22Rv1 (cell line): Measurements from ENCODE around the gene ADAMTS17.

Experiments
- H3K27ac ChIP-seq: fragments of 450-650 bp; 2 replicates; pipeline ENCODE4 v1.5.1; 2017
- ZFX ChIP-seq: fragments of 450-650 bp; IDR thresholded peaks from 2 replicates; pipeline ENCODE4 v1.6.1; 2017; ENCODE audit warnings: antibody characterized with exemption, borderline replicate concordance
- TF ChIP-seq, protein P1 (sequence below): fragments of 450-650 bp; IDR thresholded peaks from 2 replicates; pipeline ENCODE4 v1.5.1; 2017; ENCODE audit warnings: mild to moderate bottlenecking

Gene ADAMTS17

DNA sequence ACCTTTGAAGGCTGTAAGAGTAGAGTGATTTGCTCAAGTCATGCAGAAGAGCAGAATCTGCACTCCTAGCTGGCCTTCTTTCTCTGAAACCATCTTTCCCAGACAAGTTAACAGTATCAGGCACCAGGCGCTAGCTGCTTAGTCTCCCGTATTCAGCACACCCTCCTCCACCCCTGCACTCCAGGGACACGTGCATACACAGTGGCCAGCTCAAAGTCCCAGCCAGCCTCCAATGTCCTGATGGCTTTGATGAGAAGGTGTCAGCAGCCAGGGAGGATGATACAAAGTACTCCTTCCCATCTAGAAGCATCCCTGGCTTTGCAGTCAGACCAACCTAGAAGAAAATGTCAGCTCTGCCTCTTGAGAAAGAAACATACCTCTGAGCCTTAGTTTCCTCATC lies 177.8 kb downstream of the ADAMTS17 start:
- H3K27ac ChIP-seq = no peak overlapping the region
- TF ChIP-seq ZFX = no peak
- TF ChIP-seq, protein P1, sequence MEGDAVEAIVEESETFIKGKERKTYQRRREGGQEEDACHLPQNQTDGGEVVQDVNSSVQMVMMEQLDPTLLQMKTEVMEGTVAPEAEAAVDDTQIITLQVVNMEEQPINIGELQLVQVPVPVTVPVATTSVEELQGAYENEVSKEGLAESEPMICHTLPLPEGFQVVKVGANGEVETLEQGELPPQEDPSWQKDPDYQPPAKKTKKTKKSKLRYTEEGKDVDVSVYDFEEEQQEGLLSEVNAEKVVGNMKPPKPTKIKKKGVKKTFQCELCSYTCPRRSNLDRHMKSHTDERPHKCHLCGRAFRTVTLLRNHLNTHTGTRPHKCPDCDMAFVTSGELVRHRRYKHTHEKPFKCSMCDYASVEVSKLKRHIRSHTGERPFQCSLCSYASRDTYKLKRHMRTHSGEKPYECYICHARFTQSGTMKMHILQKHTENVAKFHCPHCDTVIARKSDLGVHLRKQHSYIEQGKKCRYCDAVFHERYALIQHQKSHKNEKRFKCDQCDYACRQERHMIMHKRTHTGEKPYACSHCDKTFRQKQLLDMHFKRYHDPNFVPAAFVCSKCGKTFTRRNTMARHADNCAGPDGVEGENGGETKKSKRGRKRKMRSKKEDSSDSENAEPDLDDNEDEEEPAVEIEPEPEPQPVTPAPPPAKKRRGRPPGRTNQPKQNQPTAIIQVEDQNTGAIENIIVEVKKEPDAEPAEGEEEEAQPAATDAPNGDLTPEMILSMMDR = no peak

DNA sequence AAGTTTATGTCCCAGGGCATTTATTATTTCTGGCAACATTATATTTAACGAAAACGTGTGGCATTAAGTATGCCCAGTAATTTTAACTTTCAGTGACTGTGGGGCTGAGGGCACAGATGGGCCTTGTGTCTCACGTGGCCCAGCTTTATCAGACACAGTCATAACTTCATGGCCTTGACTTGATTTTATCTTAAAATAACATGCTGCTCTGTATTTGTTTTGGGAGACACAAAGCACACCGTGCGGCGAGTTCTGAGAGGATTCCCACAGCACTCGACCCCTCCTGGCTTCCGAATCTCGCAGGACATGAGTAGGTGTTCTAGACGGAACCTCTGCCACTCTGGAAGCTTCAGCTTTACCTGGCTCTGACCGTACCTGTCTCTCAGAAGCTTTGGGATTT lies 180.8 kb downstream of the ADAMTS17 start:
- H3K27ac ChIP-seq = no peak overlapping the region
- TF ChIP-seq, protein P1 = no peak
- no peak for TF ChIP-seq ZFX

DNA sequence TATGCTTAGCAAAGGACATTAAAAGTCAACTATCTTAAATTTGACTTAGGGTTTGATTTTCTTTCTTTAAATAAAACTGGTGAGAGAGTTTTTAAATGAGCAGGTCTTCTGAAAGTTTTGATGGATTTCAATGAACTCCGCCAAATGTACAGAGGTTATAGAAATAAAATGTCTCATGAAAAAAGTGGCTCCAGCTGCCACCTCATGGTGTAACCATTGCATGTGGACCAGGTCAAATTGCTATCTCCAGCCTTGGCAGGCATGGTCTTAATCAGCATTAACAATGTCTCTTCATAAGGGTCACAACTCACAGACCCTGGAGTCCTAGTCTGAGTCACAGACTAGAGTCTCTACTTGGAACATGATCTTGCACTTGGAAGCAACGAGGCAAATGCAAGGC lies 182.3 kb downstream of the ADAMTS17 start:
- TF ChIP-seq ZFX = no peak
- TF ChIP-seq, protein P1 = no peak
- H3K27ac ChIP-seq = no peak overlapping the region

GRCh38 chr15:100158356-100158755 lies 183.4 kb downstream of the ADAMTS17 start:
- TF ChIP-seq, protein P1 = no peak
- no peak for TF ChIP-seq ZFX
- H3K27ac ChIP-seq = no peak overlapping the region

DNA sequence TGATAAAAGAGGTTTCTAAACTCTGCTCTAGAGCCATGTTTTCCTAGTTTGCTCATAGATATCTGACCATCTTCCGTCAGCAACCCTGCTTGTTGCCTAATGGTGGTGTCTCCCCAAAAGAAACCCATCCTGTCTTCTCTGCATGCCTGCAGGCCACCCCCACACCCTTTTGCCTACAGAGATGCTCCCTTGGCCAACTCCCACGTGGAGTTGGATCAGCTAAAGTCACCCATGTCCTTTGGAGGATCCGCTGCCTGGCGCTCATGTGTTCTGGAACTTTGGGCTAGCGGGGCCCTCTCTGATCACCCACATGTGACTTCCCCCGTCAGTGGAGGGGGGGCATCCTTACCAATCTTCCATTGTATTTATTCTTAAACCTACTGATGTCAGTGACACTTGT lies 185.6 kb downstream of the ADAMTS17 start:
- H3K27ac ChIP-seq = no peak overlapping the region
- TF ChIP-seq, protein P1 = no peak
- TF ChIP-seq ZFX = no peak

- TF ChIP-seq, protein P1 = no peak
- no peak for TF ChIP-seq ZFX
- H3K27ac ChIP-seq = no peak overlapping the region
These were observed 187.4 kb downstream of the ADAMTS17 start for GRCh38 chr15:100154338-100154737.

DNA sequence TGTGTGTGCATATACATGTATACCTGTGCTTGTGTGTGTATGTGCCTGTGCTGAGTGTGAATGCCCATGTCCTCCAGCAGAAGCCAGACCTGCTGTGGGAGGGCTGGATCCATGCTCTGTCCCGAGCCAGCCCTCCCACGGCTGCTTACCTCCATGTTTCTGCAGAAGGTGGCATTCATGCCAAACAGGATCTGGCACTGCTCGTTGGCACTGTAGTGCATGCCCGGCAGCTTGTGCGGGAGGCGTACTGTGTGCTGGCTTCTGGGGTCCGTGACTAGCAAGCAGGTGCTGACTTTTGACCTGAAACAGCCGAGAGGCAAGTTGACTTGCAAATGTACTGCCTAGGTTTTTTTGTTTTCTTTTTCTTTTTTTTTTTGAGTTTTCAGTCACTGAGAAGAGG lies 189.3 kb downstream of the ADAMTS17 start:
- no peak overlapping the region for H3K27ac ChIP-seq
- TF ChIP-seq ZFX = no peak
- TF ChIP-seq, protein P1 = no peak
